Transverse colon (tissue), 4 donors: ENCODE results near the gene RBFOX1. TPM values are rescaled to one million over a fixed set of nuclear protein-coding genes. Genes with fewer than 3 reads are reported as not detected.

Experiments used
- DNase-seq: peaks from one replicate; pipeline ENCODE4 v3.0.0-alpha.2; 2019
- H3K27ac ChIP-seq, 4 donors: fragments of 200-600 bp; sonication (generic); 2 replicates each; pipeline ENCODE4 v1.5.1; 2016 to 2018; ENCODE audit warnings: inconsistent platforms in 4 of 4
- H3K27me3 ChIP-seq: fragments of 200-600 bp; sonication (generic); 2 replicates; pipeline ENCODE4 v1.5.1; 2017; ENCODE audit warnings: inconsistent platforms
- H3K36me3 ChIP-seq, 4 donors: fragments of 200-600 bp; sonication (generic); 2 replicates each; pipeline ENCODE4 v1.5.1; 2017 to 2019; ENCODE audit warnings: inconsistent platforms in 4 of 4
- H3K4me1 ChIP-seq, 4 donors: fragments of 200-600 bp; sonication (generic); 2 replicates each; pipeline ENCODE4 v1.5.1; 2017 to 2020; ENCODE audit warnings: inconsistent platforms in 4 of 4
- H3K4me3 ChIP-seq, 4 donors: fragments of 200-600 bp; sonication (generic); 1 replicate in 1 of 4; 2 replicates in 3 of 4; pipeline versions ENCODE4 v1.5.1 to v1.6.1; 2017 to 2019; ENCODE audit warnings: inconsistent platforms in 4 of 4
- H3K9me3 ChIP-seq, 2 donors: fragments of 200-600 bp; sonication (generic); 2 replicates each; pipeline ENCODE4 v1.5.1; 2017 to 2019; ENCODE audit warnings: inconsistent platforms in 2 of 2
- EP300 ChIP-seq: sonication (generic); formaldehyde crosslinking; IDR thresholded peaks from one replicate; pipeline ENCODE4 v1.6.1; 2017; ENCODE audit warnings: antibody characterized with exemption, low read depth
- POLR2A ChIP-seq: fragments of 450-650 bp; IDR thresholded peaks from one replicate; pipeline ENCODE4 v1.6.1; 2016; ENCODE audit warnings: antibody characterized with exemption, mild to moderate bottlenecking, moderate library complexity
- POLR2AphosphoS5 ChIP-seq, 3 donors: sonication (generic); formaldehyde crosslinking; IDR thresholded peaks; one replicate each; pipeline ENCODE4 v1.6.1; 2016; ENCODE audit warnings: antibody characterized with exemption in 3 of 3
- WGBS, 2 donors: methylation state at CpG; one replicate each; pipeline ENCODE4 v1.1.5; 2018; ENCODE audit warnings: low coverage in 1 of 2; 5-methylcytosine and 5-hydroxymethylcytosine counted together
- in situ Hi-C, 4 donors: fragments of 200-750 bp; cut with MboI; loops; one replicate each; pipeline versions ENCODE4 v1.15.0 to v1.15.1; 2017; ENCODE audit warnings: low sequenced_read_pairs in 3 of 4, low pct_ligation_motif_present in 1 of 4, low pct_unique_long_range_greater_than_20kb in 1 of 4
- intact Hi-C: fragments of 100-400 bp; cut with DNase I; formaldehyde crosslinking; loops from one replicate; pipeline ENCODE4 v1.15.1; 2023; ENCODE audit warnings: low total_unique reads
- total RNA-seq, 4 donors: library from RNA; depleted of rRNA; stranded (reverse); fragments of >200 nt; gene quantifications; one replicate each; pipeline ENCODE4 v1.1.0, GENCODE V29; 2016
- TF ChIP-seq, protein P1 (sequence below), 5 experiments: fragments of 200-600 bp in 3 of 5; fragments of 450-650 bp in 2 of 5; sonication (generic) in 3 of 5; IDR thresholded peaks; 1 replicate in 2 of 5; 2 replicates in 3 of 5; pipeline ENCODE4 v1.5.1; 2016 to 2017; ENCODE audit warnings: antibody characterized with exemption in 5 of 5, inconsistent platforms in 3 of 5, mild to moderate bottlenecking in 2 of 5, moderate library complexity in 1 of 5

RBFOX1 gene
- total RNA-seq, 4 donors from 2014 or later, result 2.3 to 8.2 (median 3.2) TPM

GRCh38 chr16:7675628-7676027, 343.0 kb downstream of the RBFOX1 start:
- intact Hi-C loops (no loop called here), in situ Hi-C loops (no loop called here)
- Histone ChIP-seq H3K4me1 (no peaks in the 10 kb centered on the region), H3K27ac (no peak overlapping the region), H3K36me3 (no peaks in the 10 kb centered on the region), H3K27me3 (no peaks in the 10 kb centered on the region), H3K9me3 (no peaks in the 10 kb centered on the region), H3K4me3 (no peak overlapping the region)
- no peak for DNase-seq
- TF ChIP-seq EP300, result no peak
- TF ChIP-seq POLR2A, result no peak
- no peak for TF ChIP-seq POLR2AphosphoS5 (IDR thresholded peaks at IDR 0.05)
- TF ChIP-seq, protein P1, sequence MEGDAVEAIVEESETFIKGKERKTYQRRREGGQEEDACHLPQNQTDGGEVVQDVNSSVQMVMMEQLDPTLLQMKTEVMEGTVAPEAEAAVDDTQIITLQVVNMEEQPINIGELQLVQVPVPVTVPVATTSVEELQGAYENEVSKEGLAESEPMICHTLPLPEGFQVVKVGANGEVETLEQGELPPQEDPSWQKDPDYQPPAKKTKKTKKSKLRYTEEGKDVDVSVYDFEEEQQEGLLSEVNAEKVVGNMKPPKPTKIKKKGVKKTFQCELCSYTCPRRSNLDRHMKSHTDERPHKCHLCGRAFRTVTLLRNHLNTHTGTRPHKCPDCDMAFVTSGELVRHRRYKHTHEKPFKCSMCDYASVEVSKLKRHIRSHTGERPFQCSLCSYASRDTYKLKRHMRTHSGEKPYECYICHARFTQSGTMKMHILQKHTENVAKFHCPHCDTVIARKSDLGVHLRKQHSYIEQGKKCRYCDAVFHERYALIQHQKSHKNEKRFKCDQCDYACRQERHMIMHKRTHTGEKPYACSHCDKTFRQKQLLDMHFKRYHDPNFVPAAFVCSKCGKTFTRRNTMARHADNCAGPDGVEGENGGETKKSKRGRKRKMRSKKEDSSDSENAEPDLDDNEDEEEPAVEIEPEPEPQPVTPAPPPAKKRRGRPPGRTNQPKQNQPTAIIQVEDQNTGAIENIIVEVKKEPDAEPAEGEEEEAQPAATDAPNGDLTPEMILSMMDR (IDR thresholded peaks at IDR 0.05), result no peak
- WGBS, 2 donors, result 87% methylated on average over 4 of the region's 4 CpGs

DNA sequence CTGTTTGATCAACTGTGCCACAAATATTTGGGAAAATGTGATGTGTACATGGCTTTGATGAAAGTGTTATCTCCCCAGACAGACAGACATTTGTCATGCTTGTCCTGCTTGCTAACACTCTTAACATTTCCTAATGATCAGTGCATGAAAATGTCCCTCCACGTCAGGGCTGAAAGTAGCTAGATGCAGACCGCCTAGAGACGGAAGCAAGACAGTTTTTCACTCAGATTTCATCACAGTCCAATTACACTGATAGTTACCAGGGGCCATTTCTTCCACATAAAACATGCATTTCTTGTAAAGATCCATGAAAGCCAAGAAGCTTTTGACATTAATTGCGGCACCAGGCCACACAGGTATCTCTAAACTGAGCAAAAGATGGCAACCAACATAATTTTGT, 347.7 kb downstream of the RBFOX1 start:
- intact Hi-C loops (no loop called here), in situ Hi-C loops (no loop called here)
- no peak overlapping the region for H3K27ac ChIP-seq
- no peak for DNase-seq
- no peaks in the 10 kb centered on the region for H3K9me3 ChIP-seq
- no peaks in the 10 kb centered on the region for H3K4me1 ChIP-seq
- no peaks in the 10 kb centered on the region for H3K27me3 ChIP-seq
- no peak for TF ChIP-seq POLR2A
- TF ChIP-seq POLR2AphosphoS5 (IDR thresholded peaks at IDR 0.05), result no peak
- TF ChIP-seq EP300, result no peak
- WGBS, 2 donors, result 81 to 83% methylated on average over 3 to 4 of the region's 4 CpGs
- H3K36me3 ChIP-seq, result no peaks in the 10 kb centered on the region
- no peak overlapping the region for H3K4me3 ChIP-seq

- Histone ChIP-seq H3K27me3 (no peaks in the 10 kb centered on the region), H3K4me1 (no peaks in the 10 kb centered on the region), H3K36me3 (no peaks in the 10 kb centered on the region), H3K4me3 (no peak overlapping the region), H3K27ac (no peak overlapping the region), H3K9me3 (no peaks in the 10 kb centered on the region)
- TF ChIP-seq, protein P1 (IDR thresholded peaks at IDR 0.05), result no peak
- no peak for TF ChIP-seq POLR2AphosphoS5 (IDR thresholded peaks at IDR 0.05)
- TF ChIP-seq POLR2A, result no peak
- no peak for TF ChIP-seq EP300
- no peak for DNase-seq
- intact Hi-C loops, result no loop called here
- WGBS, 2 donors, result 52 to 59% methylated on average over 5 of the region's 5 CpGs
- in situ Hi-C loops, result no loop called here
Observed at GRCh38 chr16:7688811-7689210, 356.2 kb downstream of the RBFOX1 start.

GRCh38 chr16:7689234-7689633, 356.6 kb downstream of the RBFOX1 start:
- in situ Hi-C loops, result no loop called here
- Histone ChIP-seq H3K4me1 (no peaks in the 10 kb centered on the region), H3K4me3 (no peak overlapping the region), H3K36me3 (no peaks in the 10 kb centered on the region), H3K9me3 (no peaks in the 10 kb centered on the region), H3K27ac (no peak overlapping the region), H3K27me3 (no peaks in the 10 kb centered on the region)
- TF ChIP-seq, protein P1 (IDR thresholded peaks at IDR 0.05), result no peak
- TF ChIP-seq POLR2AphosphoS5 (IDR thresholded peaks at IDR 0.05) (no peak), EP300 (no peak), POLR2A (no peak)
- intact Hi-C loops, result no loop called here
- no peak for DNase-seq
- WGBS, 2 donors, result 65% methylated on average over 1 of the region's 1 CpG; no CpG with 5 or more reads in 1 of the 2 donors

DNA sequence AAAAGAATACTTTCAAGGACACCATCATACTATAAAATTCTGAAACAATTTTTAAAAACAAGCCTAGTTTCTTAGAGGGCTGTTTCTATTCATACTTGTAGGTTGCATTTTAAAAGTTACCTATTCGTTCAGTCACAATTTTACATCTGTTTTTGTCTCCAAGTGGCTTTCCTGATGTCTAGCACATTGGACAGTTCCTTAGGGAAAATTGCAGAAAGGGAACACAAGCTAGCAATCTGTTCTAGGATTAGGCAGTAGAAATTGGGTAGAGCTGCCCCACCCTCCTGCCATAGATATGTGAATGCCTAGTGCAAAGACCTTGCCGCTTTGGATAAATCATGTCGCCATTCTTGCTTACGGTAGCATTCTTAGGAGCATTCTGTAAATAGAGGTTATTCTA, 358.9 kb downstream of the RBFOX1 start:
- no peak for DNase-seq
- 78 to 88% methylated on average over 4 of the region's 4 CpGs for WGBS, 2 donors
- H3K9me3 ChIP-seq, result no peaks in the 10 kb centered on the region
- no peak overlapping the region for H3K27ac ChIP-seq
- no peak for TF ChIP-seq POLR2AphosphoS5 (IDR thresholded peaks at IDR 0.05)
- no peaks in the 10 kb centered on the region for H3K36me3 ChIP-seq
- no peak overlapping the region for H3K4me3 ChIP-seq
- intact Hi-C loops, result no loop called here
- H3K4me1 ChIP-seq, result no peaks in the 10 kb centered on the region
- in situ Hi-C loops, result no loop called here
- no peaks in the 10 kb centered on the region for H3K27me3 ChIP-seq
